Tibial nerve (tissue), 3 donors: ENCODE measurements around the gene MED16.

Source experiments
- POLR2A ChIP-seq, 2 donors: fragments of 450-650 bp; IDR thresholded peaks; one replicate each; pipeline ENCODE4 v1.6.1; 2017; ENCODE audit warnings: antibody characterized with exemption in 2 of 2, mild to moderate bottlenecking in 2 of 2, moderate library complexity in 2 of 2
- TF ChIP-seq, protein P1 (sequence below), 5 experiments: fragments of 200-600 bp in 3 of 5; fragments of 450-650 bp in 2 of 5; sonication (generic) in 3 of 5; IDR thresholded peaks; one replicate each; pipeline ENCODE4 v1.5.1; 2016 to 2019; ENCODE audit warnings: antibody characterized with exemption in 5 of 5, mild to moderate bottlenecking in 3 of 5, moderate library complexity in 2 of 5

DNA sequence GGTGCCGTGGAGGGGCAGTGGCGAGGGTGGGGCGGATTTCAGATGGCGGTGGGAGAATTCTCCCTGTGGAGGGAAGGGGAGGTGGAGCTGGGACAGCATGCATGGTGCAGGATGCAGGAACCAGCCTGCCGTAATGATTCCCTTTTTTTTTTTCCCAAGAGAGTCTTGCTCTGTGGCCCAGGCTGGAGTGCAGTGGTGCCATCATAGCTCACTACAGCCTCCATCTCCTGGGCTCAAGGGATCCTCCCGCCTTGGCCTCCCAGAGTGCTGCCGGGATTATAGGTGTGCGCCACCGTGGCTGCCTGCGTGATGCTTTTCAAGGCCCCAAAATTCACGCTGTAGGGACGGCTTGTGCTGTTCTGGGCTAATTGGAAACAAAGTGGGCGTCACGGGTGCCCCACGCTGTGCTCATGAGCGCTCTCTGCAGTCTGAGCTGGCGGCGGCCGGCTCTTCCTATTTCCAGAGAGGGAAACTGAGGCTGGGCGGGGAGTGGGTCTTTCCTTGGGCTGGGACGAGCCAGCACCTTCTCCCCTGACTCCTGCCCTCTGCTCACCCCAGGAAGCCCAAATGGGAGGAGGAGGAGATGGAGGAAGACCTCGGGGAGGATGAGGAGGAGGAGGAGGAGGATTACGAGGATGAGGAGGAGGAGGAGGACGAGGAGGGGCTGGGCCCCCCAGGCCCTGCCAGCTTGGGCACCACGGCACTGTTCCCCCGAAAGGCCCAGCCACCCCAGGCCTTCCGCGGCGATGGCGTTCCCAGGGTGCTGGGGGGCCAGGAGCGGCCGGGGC is 39.1 kb upstream of the MED16 start:
- TF ChIP-seq, protein P1, sequence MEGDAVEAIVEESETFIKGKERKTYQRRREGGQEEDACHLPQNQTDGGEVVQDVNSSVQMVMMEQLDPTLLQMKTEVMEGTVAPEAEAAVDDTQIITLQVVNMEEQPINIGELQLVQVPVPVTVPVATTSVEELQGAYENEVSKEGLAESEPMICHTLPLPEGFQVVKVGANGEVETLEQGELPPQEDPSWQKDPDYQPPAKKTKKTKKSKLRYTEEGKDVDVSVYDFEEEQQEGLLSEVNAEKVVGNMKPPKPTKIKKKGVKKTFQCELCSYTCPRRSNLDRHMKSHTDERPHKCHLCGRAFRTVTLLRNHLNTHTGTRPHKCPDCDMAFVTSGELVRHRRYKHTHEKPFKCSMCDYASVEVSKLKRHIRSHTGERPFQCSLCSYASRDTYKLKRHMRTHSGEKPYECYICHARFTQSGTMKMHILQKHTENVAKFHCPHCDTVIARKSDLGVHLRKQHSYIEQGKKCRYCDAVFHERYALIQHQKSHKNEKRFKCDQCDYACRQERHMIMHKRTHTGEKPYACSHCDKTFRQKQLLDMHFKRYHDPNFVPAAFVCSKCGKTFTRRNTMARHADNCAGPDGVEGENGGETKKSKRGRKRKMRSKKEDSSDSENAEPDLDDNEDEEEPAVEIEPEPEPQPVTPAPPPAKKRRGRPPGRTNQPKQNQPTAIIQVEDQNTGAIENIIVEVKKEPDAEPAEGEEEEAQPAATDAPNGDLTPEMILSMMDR (IDR thresholded peaks at IDR 0.05), result no peak
- no peak for TF ChIP-seq POLR2A (IDR thresholded peaks at IDR 0.05)
